Measurements from ENCODE around the gene NT5C3B.
"Not testable (repeated sequence)": the region's sequence is repeated elsewhere in the genome, so short reads cannot be mapped to it uniquely, and the experiment has no call there.

NT5C3B gene

GRCh38 chr17:41835800-41836549 is at the start of gene NT5C3B:
Gene NT5C3B, minus strand, starts transcription at chr17:41836232. Its CDS starts 39 bp downstream, at chr17:41836193.
- peak; percentile 87 for DNase-seq (ENCODE audit: low spot score)

- peak; percentile 82 for DNase-seq (ENCODE audit: low spot score)
These were observed 49.7 kb upstream of the NT5C3B start for GRCh38 chr17:41885733-41886132.

DNA sequence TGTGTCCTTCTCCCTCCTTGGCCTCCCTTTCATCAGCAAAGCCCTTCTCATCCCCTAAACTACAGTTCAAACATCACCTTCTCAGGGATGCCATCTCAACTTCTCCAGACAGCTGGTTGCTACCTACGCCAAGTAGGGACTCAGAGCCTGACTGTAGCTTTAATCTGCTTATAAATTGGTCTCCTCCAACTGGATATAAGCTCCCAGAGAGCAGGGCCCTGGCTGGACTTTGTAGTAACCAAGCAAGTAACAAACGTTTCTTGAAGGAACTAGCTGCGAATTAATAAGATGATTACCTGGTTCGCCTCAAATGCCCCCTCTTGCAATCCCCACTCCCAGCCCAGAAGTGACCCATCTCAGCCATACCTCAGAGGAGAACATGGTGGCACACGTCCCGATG is 46.7 kb upstream of the NT5C3B start:
- no peak for DNase-seq (ENCODE audit: low spot score)

- no peak for DNase-seq (ENCODE audit: low spot score)
These were observed 44.1 kb upstream of the NT5C3B start for GRCh38 chr17:41880130-41880529.

- not testable (repeated sequence) for DNase-seq (ENCODE audit: low spot score)
These were observed 38.2 kb upstream of the NT5C3B start for GRCh38 chr17:41874293-41874670.

GRCh38 chr17:41873559-41874292 is 37.7 kb upstream of the NT5C3B start:
- DNase-seq (ENCODE audit: low spot score), result no peak

- no peak for DNase-seq (ENCODE audit: low spot score)
These were observed 35.8 kb upstream of the NT5C3B start for GRCh38 chr17:41871789-41872188.

GRCh38 chr17:41870627-41871026 is 34.6 kb upstream of the NT5C3B start:
- no peak for DNase-seq (ENCODE audit: low spot score)

GRCh38 chr17:41870097-41870496 is 34.1 kb upstream of the NT5C3B start:
- DNase-seq (ENCODE audit: low spot score), result no peak

DNA sequence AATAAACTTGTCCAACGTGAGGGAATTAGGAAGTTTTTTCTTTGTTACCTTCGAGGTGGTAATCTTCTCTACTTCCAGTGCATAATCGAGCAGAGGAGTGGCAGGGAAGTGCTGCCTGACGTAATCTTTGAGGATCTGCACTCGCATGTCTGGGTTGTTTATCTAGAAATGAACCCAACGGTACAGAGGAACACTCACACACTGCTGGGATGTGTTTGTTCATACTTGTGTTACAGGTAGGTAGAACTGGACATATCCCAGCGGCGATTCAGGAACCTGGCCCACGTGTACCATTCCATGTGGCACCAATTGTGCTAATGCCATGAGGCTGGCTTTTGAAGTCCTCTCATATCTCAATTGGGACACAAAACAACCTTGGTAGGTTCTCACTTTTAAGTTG is 33.4 kb upstream of the NT5C3B start:
- no peak for DNase-seq (ENCODE audit: low spot score)

DNA sequence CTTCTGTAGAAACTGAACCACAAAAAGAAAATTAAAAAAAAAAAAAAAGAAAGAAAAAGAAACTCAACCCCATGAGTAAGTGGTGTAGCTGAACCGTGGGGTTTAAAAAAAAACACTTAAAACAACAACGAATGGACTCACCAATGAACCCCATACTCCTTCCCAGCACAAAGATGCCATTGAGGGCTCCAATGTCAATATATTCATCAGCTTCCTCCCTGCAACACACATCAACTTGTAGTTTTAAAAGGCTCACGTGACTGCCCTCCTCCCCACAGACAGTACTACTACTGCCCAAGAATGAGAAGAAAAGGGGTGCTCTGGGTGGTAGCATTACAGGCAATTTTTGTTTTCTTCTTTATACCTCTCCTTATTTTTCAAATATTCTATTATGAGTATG is 32.5 kb upstream of the NT5C3B start:
- DNase-seq (ENCODE audit: low spot score), result no peak

DNA sequence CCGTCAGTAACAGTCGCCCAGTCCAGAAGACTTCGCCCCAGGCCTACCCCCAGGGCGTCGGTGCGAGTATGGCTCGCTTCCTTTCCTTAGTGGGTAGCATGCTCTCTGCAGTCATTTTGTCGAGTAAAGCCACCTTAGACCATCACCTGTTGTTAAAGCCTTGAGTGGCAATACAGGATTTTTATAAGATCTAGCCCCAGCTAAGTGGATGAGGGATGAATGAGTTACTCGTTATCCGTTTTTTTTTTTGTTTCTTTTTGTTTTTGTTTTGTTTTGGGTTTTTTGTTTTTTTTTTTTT is 29.5 kb upstream of the NT5C3B start:
- no peak for DNase-seq (ENCODE audit: low spot score)

- peak; percentile 96 for DNase-seq (ENCODE audit: low spot score)
These were observed 29.0 kb upstream of the NT5C3B start, which contains the start of gene KLHL11 for GRCh38 chr17:41864836-41865595. Gene KLHL11, minus strand, starts transcription at chr17:41865423. Its CDS starts 53 bp downstream, at chr17:41865370.

DNA sequence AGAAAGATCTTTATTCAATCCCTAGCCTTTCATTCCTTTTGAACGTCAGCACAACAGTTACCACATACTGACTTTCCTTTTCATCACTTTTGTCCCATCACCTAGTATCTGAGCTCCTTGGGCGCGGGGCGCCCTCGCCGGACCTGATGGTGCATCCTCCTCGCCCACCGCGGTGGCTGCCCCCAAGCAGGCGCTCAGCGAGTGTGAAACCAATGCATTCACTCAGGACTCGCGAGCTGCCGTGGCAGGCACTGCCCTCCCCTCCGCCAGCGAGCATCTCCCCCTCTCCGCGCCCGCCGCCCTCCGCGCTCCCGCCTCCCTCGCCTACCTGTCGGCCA is 28.4 kb upstream of the NT5C3B start:
- no peak for DNase-seq (ENCODE audit: low spot score)

DNA sequence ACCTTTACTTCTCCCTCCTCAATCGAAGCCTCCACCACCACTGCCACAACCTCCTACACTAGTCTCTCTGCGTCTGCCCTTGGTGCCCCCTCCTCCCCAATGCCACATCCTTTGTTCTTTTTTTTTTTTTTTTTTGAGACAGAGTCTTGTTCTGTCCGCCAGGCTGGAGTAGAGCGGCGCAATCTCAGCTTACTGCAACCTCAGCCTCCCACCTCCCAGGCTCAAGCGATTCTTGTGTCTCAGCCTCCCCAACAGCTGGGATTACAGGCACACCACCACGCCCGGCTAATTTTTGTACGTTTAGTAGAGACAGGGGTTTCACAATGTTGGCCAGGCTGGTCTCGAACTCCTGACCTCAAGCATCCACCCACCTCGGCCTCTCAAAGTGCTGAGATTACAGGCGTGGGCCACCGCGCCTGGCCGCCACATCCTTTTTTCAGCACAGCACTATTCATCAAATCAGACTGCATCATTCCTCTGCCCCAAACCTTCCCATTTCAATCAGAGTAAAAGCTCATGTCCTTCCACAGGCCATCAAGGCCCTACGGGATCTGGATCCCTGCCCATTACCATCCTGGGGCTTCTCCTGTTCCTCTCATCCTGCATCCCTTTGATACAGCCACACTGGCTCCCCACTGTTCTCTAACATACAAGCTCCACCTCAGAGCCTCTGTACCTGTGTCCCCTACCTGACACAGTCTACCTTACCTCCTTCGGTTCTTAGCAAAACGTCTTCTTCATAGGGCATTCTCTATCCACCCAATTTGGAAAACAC is 27.2 kb upstream of the NT5C3B start:
- no peak for DNase-seq (ENCODE audit: low spot score)

DNA sequence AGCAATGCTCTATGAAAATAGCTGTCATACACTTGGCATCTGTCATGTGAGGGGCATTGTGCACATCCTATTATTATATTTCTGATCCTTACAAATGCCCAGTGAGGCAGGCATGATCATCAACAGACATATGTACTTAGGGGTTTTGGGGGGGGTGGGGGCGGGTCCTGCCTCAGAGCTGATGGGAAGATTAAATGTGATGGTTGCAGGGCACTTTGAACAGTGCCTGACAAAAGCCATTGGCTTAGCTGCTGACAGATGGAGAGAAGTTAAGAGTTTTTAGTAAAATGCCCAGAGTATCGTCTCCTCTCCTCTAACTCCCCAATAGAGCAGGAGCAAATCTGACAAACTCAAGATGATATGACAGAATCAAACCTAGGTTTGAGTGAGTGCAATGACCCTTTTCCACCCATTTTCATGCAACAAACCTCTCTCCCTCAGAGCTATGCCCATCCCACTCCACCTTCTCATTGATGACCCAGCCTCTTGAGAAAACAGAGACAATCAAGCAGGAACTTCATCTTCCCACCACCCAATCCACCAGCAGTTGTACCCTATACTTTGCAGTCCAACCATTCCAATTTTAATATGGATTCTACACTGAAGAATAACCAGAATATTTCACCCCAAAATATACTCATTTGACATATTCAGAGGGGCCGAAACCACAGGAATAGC is 24.4 kb upstream of the NT5C3B start:
- no peak for DNase-seq (ENCODE audit: low spot score)

- not testable (repeated sequence) for DNase-seq (ENCODE audit: low spot score)
These were observed 15.3 kb upstream of the NT5C3B start for GRCh38 chr17:41851382-41851781.

GRCh38 chr17:41849251-41849990 is 13.4 kb upstream of the NT5C3B start:
- no peak for DNase-seq (ENCODE audit: low spot score)

- no peak for DNase-seq (ENCODE audit: low spot score)
These were observed 12.8 kb upstream of the NT5C3B start for GRCh38 chr17:41848788-41849187.

- no peak for DNase-seq (ENCODE audit: low spot score)
These were observed 8.9 kb upstream of the NT5C3B start for GRCh38 chr17:41844971-41845370.

DNA sequence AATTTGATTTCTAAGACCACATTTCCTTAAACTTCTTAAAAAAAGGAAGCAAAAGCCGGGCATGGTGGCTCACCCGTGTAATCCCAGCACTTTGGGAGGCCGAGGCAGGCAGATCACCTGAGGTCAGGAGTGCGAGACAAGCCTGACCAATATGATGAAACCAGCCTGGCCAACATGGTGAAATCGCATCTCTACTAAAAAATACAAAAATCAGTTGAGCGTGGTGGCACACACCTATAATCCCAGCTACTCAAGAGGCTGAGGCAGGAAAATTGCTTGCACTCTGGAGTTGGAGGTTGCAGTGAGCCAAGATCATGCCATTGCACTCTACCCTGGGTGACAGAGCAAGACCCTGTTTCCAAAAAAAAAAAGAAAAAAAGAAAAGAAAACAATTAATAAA is 4.7 kb upstream of the NT5C3B start:
- DNase-seq (ENCODE audit: low spot score), result not testable (repeated sequence)

Data from ecto neural progenitor cell (in vitro differentiated cells).